Hepatocyte (in vitro differentiated cells): ENCODE results near the gene RBM12.

ENCODE experiments used
- CTCF ChIP-seq: fragments of 200-600 bp; sonication (generic); IDR thresholded peaks from 2 replicates; pipeline ENCODE4 v1.5.1; 2016; ENCODE audit warnings: antibody characterized with exemption, mild to moderate bottlenecking; ENCODE audit not compliant: poor library complexity
- EZH2phosphoT487 ChIP-seq: fragments of 200-600 bp; sonication (generic); IDR thresholded peaks from one replicate; pipeline ENCODE4 v1.6.1; 2018; ENCODE audit warnings: antibody characterized with exemption, mild to moderate bottlenecking, low read depth, moderate library complexity; ENCODE audit not compliant: unreplicated experiment, severe bottlenecking

DNA sequence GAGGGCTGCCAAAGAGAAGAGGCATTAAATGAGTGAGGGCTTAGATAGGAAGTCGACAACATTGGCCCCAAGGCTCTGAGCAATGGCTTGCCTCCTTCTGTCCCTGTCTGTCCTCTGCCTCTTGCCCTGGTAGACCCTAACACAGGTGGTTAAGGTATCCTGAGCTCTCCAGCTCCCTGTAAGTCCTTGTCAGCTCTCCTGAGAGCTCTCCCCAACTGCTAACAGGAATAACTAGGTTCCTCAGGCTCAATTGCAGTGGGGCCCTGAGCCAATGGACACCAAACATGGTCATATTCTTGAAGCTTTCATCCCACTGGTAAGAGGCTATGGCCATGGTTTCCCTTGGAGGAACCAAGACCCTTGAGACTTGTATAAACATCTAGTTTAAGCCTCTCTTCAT, 5.0 kb upstream of the RBM12 start:
- TF ChIP-seq CTCF (no peak), EZH2phosphoT487 (no peak)
